GM21737 (cell line): ENCODE data around the gene SPRR1A.

Experiments used
- ATAC-seq: cut with Tn5 transposase; IDR thresholded peaks from one replicate; pipeline ENCODE4 v1.9.1; 2021; ENCODE audit warnings: mild to moderate bottlenecking, moderate library complexity; ENCODE audit not compliant: unreplicated experiment

The SPRR1A gene, protein sequence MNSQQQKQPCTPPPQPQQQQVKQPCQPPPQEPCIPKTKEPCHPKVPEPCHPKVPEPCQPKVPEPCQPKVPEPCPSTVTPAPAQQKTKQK

DNA sequence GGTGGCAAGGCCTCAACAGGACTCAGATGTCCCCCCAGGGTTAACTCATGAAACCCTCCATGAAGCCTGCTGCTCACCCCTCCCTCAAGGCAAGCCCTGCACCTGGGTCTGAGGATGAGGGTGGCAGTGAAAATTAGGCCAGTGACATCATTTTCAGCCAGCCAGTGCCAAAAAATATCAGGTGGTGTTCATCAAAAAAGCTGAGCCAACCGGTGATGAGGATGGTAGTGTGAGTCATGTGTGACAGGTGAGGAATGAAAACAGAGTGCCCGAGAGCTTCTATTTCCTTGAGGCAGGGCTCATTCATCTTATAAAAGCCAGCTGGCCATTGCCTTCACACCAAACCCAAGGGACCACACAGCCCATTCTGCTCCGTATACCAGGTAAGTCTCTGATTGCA, at the start of gene SPRR1A:
TSS of gene SPRR1A (plus strand) at position 339 of the 400 bp plus-strand sequence. CDS start 1,150 bp downstream, outside the sequence.
- no peak for ATAC-seq

DNA sequence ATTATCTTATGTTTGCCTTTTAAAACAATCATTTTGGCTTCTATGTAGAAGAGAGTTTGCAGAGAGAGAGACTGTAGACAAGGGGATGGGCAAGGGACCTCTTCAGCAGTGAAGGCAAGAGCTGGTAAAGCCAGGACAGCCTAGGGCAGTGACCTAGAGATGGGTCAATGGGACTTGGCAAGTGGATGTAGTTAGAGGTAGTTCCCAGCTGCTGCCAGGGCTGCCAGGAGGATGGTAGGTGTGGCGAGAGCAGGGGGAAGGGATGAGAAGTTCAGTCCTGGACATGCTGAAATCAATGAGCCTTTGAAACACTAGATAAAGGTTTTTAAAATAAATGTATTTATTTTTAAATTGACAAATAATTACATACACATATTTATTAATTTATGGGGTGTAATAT, 43.3 kb upstream of the SPRR1A start:
- ATAC-seq = no peak

DNA sequence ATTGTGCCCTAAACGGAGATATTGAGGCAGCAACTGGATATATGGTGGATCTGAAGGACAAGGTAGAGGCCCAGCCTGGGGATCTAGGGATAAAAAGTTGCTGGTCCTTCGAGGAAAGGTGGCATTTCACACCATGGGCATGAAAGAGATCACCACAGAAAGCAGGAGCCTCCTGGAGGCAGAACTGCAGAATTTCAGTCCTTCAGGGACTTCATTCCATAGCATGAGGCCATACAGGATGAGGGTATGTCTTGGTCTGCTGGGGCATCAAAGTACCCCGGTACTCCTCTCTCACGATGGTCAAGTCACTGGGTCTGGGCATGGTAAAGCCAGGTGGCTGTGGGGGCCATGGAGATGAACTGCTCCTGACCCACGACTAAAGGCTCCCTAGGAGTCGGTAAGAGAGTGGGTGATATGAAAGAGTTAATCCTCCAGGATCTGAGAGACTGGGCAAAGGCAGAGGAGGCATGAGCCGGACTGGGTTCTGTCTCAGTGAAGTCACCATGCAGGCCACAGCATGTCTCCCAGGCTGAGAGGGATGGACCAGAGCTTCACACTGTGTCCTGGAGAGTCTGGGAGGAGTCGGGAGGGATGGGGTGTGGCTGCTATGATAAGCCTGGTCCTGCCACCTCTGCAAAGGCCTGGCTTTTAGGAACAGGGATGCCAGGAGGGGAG, 42.7 kb upstream of the SPRR1A start:
- no peak for ATAC-seq

DNA sequence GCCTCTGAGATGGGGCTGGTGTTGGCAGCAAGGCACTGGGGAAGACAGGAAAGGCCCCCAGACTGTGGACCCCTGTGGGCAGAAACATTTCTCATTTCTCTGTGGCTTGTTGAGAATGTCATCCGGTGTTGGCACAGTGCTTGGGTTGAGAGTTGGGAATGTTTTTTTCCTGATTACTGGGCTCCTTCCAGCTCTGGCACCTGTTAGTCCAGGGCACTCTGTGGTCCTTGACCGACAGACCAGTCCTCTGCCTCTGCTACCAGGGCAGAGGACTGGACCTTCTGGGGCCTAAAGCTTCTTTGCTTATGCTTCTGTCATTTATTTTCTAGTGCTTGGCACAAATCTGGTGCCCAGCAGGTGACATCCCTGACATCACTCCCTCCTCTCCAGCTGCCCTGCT, 41.7 kb upstream of the SPRR1A start:
- ATAC-seq = no peak

DNA sequence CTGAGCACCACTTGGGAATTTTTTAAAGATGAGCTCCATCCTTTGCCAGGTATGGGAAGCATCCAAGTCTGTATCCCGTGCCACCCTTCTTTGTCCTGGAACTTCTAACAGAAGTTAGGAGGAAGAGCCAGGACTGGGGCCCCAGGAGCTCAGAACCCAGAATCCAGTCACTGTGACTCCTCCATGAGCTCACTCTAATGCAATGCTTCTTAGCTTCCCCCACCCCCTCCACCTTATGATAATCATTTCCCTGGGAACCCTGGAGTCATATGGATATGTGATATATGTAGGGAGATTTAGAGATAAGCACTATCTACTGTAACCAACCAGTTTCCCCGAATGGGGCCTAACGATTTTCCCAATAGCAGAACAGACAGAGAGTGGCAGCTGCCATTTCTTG, 37.6 kb upstream of the SPRR1A start:
- ATAC-seq = no peak

DNA sequence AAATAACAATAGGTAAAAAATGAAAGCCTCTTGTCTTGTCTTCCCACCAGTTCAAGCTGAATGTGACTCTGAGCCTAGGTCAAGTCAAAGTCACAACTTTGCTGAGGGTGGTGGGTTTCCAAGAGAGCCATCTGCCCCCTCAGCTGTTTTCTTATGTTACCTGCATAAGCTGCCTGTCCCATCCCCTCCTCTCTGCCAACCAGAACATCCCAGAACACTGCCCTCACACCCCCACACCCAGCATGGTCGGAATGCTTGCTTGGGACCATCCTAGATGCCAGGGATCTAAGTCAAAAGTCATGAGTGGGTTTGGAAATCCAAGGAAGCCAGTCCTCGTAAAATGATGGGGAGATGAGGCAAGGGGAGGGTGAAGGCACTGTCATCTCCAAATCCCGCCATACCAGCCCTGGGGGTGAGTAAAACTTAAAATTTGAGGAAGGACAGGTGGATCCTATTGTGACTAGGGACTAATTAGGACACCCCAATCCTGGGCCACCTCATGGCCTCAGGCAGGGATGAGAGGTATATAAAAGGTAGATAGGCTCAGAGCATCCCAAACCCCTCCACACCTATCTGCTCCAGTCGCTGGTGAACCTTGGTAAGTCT, 37.1 kb upstream of the SPRR1A start, which contains the start of gene SPRR5:
TSS of gene SPRR5 (plus strand) at position 556 of the 606 bp plus-strand sequence. CDS start 1,349 bp downstream, outside the sequence.
- no peak for ATAC-seq

DNA sequence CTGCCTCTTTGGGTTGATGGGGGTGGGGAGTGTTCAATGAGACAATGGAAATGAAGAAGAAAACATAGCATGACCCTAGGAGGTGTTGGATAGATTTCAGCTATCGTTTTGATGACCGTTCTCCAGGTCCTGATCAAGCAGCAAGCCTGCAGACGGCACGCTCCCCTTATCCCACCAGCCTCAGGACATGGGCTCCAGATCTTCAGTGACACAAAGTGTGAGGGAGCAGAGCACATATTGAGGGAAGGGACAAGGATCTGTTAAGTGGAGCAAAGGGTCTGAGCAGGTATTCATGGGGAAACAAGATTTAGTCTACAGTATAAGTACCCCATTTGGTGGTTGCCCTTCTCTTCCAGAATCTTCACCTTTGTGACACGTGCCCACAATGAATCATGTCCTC, 32.2 kb upstream of the SPRR1A start:
- no peak for ATAC-seq

DNA sequence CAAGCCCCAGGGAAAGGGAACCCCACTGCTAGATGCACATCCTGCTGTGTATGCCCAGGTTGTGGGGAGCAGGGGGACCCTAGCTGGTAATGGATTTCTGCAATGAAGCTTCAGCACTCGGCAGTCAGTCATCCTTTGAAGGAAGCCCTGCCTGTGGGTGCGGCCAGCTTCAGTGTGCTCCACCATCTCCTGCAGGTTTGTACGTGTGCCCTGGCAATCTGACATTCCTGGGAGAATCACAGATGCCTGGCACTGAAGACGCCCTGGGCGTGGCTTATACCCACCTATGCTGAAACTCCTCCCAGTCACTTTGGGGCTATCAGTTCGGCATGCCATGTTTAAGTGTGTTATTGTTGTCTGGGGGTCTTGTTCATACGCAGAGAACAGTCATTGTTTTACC, 30.1 kb upstream of the SPRR1A start:
- ATAC-seq = no peak

DNA sequence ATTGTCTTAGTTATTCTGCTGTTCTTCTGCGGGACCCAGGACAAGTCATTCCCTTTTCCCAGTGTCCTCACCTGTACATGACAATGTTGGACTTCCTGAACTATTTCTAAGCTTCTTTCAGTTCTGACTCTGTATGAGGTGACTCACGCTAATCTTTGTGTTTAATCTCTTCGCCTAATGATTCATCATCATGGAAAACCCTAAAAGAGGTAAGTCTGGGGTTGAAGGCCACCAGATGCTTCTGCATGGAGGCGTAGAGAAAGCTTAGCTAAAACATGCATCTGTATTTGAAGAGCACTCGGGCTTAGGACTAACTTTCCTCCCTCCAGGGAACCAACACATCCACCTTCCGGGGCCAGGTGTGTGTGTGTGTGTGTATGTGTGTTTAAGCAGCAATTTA, 29.4 kb upstream of the SPRR1A start:
- no peak for ATAC-seq

DNA sequence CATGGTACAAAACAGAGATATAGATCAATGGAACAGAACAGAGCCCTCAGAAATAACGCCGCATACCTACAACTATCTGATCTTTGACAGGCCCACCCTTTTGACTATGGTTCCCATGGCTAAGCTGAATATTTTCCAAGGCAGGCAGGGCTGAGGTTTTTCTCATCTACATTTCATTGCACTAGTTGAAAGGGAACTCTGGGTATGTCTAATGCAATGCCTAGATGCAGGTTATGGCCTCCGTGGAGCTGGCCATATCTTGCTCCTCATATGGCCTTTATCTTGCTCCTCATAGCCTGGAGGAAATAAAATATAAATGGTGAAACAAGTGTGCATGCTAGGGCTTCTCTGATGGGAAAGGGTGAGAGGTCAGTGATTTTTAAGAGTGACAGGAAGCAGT, 26.3 kb upstream of the SPRR1A start:
- no peak for ATAC-seq

DNA sequence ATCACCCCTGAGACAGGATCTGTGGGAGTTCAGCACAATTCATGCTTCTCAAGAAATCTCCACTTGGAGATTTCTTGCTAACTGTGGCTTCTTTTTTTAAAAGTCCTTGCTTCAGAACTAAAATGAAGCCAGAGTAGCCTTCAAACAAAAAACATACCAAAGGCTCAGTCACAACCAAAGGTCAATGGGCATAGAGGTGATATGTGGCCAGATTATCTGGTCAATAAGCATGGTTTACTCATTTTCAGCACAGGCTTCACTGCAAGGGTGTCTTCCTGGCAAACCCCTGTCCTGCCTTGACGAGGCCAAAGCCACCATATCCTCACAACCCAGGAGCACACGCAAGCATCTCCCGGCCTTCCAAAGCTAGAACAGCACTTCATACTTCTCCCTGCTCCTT, 24.6 kb upstream of the SPRR1A start:
- no peak for ATAC-seq

DNA sequence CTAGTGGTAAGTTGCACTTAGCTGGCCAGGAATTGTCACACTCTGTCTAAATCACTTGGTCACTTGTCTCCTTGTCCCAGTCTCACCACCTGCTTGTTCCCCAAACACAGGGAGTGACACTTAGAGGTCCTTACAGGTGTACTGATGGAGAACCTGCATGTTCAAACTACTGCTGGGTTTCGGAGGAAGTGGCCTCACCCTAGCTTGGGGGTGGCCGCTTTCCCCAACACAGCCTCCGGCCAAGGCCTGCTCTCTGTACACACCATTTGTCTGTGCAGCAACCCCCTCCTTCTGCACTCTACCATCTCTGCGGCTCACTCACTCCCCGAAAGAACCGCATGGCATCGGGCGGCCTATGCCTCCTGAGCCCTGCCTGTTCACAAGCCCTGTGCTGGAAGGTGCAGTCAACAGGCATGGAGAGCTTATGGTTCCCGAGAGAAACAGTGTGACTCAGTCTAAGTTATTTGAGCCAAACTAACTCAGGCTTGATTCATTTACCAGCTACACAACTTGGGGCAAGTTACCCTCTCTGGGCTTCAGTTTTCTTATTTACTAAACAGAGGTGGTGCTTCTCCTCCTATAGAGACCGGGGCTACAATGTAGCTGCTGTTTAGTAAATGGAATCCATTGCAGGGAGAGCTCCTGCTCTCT, 24.0 kb upstream of the SPRR1A start:
- ATAC-seq = no peak

DNA sequence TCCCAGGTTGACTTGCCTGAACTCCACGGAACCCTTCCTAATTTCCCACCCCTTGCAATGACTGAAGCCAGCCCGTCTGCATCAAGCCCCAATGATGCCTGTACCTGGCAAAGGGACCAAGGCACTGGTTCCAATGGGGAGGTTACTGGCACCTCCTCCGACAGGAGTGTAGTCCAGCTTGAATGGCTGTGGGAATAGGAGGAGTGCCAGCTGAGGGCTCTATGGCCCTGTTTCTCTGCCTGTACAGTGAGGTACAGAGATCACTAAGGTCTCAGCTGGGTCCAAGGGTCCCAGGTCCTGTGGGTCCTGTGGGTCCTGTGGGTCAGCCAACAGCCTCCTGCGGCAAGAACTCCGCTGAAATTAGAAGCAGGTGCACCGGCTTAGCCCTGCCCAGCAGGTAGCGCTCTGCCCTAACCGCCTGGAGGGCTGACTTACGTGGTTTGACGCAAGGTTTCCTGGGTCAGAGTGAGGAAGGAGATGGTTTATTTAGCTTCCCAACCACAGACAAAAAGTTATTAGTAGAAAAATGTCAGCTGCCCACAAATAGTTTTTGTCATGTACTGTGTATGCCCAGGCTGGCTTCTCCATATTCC, 23.3 kb upstream of the SPRR1A start:
- no peak for ATAC-seq

DNA sequence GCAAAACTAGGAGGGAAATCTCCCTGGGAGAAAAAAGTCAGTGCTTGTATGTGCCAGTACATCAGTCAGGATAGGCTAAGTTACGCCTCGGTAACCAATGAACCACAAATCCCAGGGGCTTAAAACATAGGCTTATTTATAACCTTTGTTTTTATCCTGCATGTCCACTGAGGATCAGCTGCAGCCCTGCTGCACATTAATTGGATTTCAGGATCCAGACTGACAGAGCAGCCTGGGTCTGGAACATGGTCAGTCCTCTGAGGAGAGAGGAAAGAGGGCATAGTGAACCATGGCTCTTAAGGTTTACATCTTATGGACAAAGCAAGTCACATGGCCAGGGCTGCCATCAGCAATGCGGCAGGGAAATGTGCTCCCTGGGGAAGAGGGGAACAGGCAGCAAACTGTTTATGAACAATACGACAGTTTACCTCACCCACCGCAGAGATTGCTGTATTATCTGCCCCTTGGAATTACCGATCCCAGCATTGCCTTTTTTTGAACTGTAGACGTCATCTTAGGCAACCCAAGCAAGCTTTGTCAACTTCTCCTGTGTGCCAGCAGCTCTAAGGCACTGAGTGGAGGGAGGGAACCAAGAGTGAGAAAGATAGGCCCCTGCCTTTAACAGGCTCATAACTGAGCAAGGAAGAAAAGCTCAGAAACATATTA, 22.5 kb upstream of the SPRR1A start:
- no peak for ATAC-seq

DNA sequence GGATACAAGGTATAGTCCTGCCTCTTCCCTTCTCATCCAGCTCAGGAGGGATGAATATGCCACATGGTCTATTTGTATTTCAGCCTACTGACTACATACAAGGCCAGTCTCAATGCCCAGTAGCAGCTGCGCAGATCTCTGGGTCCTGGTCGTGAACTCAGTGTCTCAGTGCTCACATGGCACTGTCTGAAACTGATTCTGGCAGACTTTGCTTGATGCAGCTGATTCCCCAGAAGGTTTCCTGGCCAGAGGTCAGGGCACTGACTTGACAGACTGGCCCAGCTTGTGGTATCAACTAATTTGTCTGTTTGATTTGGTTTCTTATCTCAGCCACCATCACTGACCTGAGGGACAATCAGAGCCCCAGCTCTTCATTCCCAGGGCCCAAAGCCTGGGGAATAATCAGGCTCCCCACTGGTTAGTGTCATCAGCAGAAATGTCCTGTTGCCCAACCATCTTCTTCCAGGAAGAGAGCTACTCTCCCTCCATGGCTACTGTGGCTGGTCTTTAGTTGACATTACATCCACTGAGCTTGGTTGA, 20.9 kb upstream of the SPRR1A start:
- no peak for ATAC-seq

DNA sequence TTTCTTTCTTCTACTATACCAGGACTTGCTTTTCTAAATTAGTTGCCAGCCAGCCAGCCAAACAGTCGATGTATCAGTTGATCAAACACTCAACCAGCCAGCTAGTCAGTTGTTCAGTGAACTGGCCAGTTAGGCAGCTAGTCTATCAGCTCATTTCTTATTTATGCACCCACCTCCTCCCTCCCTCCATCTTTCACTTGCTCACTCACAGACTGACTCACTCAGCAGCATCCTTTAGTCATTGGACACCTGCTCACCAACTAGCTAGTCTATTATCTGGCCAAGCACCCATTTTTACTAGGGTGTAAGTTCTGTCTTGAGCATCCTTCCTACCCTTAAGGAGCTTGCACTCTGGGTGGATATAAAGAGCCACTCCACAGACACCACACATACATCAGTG, 19.3 kb upstream of the SPRR1A start:
- ATAC-seq = no peak

DNA sequence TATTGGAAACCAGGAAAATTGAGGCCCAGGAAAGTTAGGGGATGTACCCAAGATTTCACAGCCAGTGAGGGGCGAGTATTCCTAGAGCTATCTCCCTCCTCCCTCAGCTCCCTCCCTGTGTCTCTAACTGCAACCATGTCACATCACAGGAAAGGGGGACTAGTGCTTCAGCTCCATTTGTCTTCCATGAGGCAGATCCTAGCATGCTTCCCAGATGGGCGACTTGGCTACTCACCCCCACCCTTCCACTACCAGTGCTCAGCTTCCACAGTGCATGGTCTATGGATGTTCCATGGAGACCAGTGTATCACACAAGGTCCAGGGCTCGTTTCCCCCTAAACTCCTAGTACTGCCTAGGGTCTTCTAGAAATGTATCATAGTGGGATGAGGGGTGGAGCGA, 18.0 kb upstream of the SPRR1A start:
- no peak for ATAC-seq

DNA sequence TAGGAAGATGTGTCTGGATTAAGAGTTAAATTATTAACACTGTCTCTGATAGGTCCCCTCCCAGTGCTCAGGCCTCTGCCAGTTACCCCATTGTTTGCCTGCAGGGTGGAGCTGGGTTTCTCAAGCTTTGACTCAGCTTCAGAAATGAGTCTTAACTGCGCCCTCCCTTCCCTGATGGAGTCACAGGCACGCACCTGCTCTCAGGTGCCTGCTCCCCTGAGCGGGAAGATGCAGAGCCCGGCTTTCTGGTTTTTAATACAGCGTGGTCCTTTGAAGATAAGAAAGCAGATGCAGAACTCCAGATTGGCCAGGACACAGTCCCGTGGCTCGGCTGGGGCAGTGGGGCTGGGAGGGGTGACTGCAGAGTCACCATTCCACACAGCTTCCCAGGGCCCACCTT, 16.7 kb upstream of the SPRR1A start:
- ATAC-seq = no peak

DNA sequence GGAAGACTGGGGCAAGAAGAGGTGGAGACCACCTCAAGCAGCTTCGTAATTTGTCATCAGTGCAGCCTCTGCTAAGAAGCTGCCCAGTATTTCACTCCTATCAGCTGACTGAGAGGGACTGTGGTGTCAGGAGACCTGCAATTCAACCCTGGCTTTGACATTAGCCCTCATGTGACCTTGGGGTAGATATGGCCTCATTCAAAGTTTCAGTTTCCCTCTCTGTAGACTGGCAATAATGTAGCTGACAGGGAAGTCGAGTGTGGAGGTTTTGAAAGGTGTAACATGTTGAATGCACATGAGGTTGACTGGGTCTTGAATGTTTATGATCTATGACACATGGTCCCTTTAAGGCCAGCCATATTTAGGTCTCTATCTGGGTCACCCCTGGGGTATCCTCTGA, 15.6 kb upstream of the SPRR1A start:
- ATAC-seq = peak; percentile 72

DNA sequence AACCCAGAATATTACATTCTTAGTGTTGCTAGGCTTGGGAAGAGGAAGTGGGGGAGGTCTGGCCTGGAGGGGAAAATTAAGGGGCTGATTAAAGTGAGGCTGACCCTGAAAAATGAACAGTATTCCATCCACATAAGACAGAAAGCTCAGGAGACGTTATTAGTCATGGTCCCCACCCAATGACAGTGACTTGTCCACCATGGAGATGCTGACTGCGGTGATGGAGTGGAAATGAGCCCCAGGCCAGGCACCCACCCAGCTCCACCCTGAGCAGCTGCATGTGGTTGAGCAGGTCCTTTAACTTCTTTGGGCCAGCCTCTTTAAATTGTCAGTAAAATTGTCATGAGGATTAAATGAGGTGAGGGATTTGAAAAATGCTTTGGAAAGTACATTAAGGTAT, 14.8 kb upstream of the SPRR1A start:
- ATAC-seq = no peak

DNA sequence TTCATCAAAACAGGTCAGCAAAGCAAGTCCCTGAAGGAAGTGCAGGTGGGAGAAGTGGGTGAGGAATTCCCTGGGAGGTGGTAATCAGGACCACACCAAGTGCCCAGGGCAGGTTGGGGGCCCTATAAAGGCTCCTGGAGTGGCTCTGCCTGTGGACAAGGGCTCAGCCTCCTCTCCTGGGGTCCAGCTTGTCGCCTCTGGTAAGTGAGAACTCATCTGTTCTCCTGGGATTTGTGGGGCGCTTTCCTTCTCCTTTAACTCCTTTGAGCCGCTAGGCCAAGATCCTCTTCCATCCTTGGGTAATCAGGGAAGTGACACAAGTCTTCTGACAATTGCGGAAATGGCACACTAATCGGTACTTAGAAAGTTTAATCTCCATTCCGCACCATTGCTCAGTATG, 13.4 kb upstream of the SPRR1A start, which contains the start of gene SPRR4:
TSS of gene SPRR4 (plus strand) at position 154 of the 400 bp plus-strand sequence. CDS start 1,243 bp downstream, outside the sequence.
- no peak for ATAC-seq
